ENCODE data around the gene TMEM204.

The TMEM204 gene

GRCh38 chr16:1573301-1573700, 39.8 kb downstream of the TMEM204 start:
- in situ Hi-C loops (cut with HindIII; ENCODE audit: low sequenced_read_pairs), result no loop called here
- no peak overlapping the region for H3K4me3 ChIP-seq (ENCODE audit: low read depth, low read length)
- DNase-seq (ENCODE audit: low read depth, low spot score), result no peak
- TF ChIP-seq CTCF (IDR thresholded peaks at IDR 0.05; ENCODE audit: low read depth, low read length), result no peak

GRCh38 chr16:1575578-1575977, 42.1 kb downstream of the TMEM204 start:
- in situ Hi-C loops (cut with HindIII; ENCODE audit: low sequenced_read_pairs), result no loop called here
- TF ChIP-seq CTCF (IDR thresholded peaks at IDR 0.05; ENCODE audit: low read depth, low read length), result no peak
- DNase-seq (ENCODE audit: low read depth, low spot score), result no peak
- H3K4me3 ChIP-seq (ENCODE audit: low read depth, low read length), result no peak overlapping the region

- no peak for DNase-seq (ENCODE audit: low read depth, low spot score)
- in situ Hi-C loops (cut with HindIII; ENCODE audit: low sequenced_read_pairs), result no loop called here
- no peak overlapping the region for H3K4me3 ChIP-seq (ENCODE audit: low read depth, low read length)
- TF ChIP-seq CTCF (IDR thresholded peaks at IDR 0.05; ENCODE audit: low read depth, low read length), result no peak
Observed at GRCh38 chr16:1579214-1579613, 45.7 kb downstream of the TMEM204 start.

- H3K4me3 ChIP-seq (ENCODE audit: low read depth, low read length), result no peak overlapping the region
- in situ Hi-C loops (cut with HindIII; ENCODE audit: low sequenced_read_pairs), result no loop called here
- TF ChIP-seq CTCF (IDR thresholded peaks at IDR 0.05; ENCODE audit: low read depth, low read length), result no peak
- DNase-seq (ENCODE audit: low read depth, low spot score), result no peak
Observed at GRCh38 chr16:1580256-1580655, 46.8 kb downstream of the TMEM204 start.

GRCh38 chr16:1580956-1581355, 47.5 kb downstream of the TMEM204 start:
- no peak for TF ChIP-seq CTCF (IDR thresholded peaks at IDR 0.05; ENCODE audit: low read depth, low read length)
- in situ Hi-C loops (cut with HindIII; ENCODE audit: low sequenced_read_pairs), result no loop called here
- H3K4me3 ChIP-seq (ENCODE audit: low read depth, low read length), result no peak overlapping the region
- DNase-seq (ENCODE audit: low read depth, low spot score), result no peak

- no peak overlapping the region for H3K4me3 ChIP-seq (ENCODE audit: low read depth, low read length)
- in situ Hi-C loops (cut with HindIII; ENCODE audit: low sequenced_read_pairs), result no loop called here
- no peak for TF ChIP-seq CTCF (IDR thresholded peaks at IDR 0.05; ENCODE audit: low read depth, low read length)
- DNase-seq (ENCODE audit: low read depth, low spot score), result no peak
Observed at GRCh38 chr16:1581804-1582203, 48.3 kb downstream of the TMEM204 start.

GRCh38 chr16:1583180-1583579, 49.7 kb downstream of the TMEM204 start:
- no peak for DNase-seq (ENCODE audit: low read depth, low spot score)
- no peak overlapping the region for H3K4me3 ChIP-seq (ENCODE audit: low read depth, low read length)
- no peak for TF ChIP-seq CTCF (IDR thresholded peaks at IDR 0.05; ENCODE audit: low read depth, low read length)
- in situ Hi-C loops (cut with HindIII; ENCODE audit: low sequenced_read_pairs), result no loop called here

All from astrocyte of the spinal cord (primary cell).